AG10803 (cell line): ENCODE measurements around the gene SUN2.
A peak's percentile ranks its signal among the peaks of the same experiment; 100 is the strongest.

ENCODE experiments used
- DNase-seq: peaks from one replicate; pipeline ENCODE4 v3.0.0; 2010; ENCODE audit warnings: low read depth
- H3K4me3 ChIP-seq: 2 replicates; pipeline ENCODE4 v1.5.1; 2011; ENCODE audit warnings: mild to moderate bottlenecking, low read length, control low read depth
- TF ChIP-seq, protein P1 (sequence below): conservative IDR thresholded peaks from 2 replicates; pipeline ENCODE4 v1.5.1; 2011; ENCODE audit warnings: mild to moderate bottlenecking, low read length, control low read depth, inconsistent platforms

Gene SUN2

DNA sequence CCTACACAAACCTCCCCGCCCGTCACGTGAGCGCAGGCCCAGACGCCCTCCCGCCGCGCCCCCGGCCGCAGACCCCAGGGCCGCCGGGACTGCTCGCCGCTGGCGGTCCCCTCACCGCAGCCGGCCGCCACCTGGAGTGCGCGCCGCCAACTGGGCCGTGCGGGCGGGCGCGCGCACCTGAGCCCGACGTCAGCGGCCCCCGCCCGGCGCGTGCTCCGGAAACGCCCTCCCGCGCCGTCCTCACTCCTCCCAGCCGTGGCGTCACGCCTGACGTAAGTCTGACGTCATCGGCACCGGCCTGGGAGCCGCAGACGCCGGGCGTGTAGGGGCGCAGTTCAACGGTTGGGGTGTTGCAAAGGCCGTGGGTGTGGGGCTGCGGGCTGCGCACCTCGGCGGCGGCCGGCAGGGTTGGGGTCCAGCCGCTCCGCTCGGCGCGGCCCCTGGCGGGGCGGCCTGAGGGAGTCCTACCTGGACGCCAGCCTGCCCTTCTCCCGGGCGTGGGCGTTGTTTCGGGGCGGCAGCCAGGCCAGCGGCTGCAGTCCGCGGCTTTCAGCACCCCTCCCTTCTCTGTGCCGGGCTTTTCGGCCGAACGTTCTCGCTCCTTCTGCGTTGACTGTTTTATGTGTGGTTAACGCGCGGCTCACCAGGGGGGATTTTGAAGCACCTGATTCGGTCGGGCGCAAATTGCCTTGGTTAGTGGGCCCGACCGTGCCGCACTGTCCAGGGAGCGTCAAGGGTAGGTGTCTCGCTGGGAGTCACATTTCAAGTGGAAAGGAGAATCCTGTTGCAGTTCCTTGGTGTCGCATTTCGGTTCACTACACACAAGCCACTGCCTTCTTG is 54.8 kb downstream of the SUN2 start, which contains the start of gene JOSD1:
TSS of gene JOSD1 (minus strand) at position 155 of the 840 bp plus-strand sequence. CDS start 956 bp downstream, outside the sequence.
- TF ChIP-seq, protein P1, sequence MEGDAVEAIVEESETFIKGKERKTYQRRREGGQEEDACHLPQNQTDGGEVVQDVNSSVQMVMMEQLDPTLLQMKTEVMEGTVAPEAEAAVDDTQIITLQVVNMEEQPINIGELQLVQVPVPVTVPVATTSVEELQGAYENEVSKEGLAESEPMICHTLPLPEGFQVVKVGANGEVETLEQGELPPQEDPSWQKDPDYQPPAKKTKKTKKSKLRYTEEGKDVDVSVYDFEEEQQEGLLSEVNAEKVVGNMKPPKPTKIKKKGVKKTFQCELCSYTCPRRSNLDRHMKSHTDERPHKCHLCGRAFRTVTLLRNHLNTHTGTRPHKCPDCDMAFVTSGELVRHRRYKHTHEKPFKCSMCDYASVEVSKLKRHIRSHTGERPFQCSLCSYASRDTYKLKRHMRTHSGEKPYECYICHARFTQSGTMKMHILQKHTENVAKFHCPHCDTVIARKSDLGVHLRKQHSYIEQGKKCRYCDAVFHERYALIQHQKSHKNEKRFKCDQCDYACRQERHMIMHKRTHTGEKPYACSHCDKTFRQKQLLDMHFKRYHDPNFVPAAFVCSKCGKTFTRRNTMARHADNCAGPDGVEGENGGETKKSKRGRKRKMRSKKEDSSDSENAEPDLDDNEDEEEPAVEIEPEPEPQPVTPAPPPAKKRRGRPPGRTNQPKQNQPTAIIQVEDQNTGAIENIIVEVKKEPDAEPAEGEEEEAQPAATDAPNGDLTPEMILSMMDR, result no peak
- peak within 1 kb of the TSS; percentile 81 for H3K4me3 ChIP-seq
- DNase-seq, result peak; percentile 90

DNA sequence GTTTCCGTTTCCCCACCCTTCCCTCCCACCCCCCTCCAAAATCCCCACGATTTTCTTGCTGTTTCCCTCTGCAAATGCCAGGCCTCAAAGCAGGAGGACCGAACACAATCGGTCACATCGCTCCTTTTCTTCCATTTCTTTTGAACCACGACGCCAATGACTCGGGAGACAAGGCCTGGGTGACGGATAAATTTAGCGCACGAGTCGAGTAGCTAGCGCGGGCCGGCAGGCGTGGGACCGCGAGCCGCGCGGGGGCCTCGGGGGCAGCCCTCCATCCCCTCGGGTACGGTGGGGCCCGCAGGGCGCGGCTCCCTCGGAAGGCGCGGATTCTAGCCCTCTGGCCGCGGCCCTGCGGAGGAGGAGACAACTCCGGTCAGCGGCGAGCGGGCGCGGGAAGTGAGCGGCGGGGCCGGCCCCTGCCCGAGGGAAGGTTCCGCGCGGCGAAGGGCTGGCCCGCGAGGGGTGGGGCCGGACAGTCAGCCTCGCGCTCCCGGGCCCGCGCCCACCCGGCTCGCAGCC is 55.5 kb downstream of the SUN2 start:
- peak; percentile 46 for DNase-seq
- TF ChIP-seq, protein P1, result no peak
- H3K4me3 ChIP-seq, result peak overlapping the region; percentile 81

DNA sequence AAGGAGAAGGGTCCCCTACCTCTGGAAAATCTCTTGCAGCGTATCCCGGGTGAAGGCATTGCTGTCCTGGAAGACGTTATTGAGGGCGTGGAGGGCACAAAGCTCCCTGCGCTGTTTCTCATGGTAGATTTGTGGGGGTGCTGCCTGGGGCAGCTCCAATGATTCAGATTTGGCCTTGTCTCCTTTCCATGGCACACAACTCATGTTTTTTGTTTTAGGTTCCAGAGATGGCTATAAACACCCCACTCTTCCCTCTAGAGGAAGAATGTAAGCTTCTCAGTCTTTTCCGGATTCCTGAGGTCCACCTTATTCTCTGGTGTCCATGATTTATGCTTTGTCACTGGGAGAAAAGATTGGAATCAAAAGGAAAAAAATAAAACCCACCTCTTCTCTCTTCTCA is 56.0 kb downstream of the SUN2 start:
- TF ChIP-seq, protein P1, result peak; percentile 16
- H3K4me3 ChIP-seq, result peak overlapping the region; percentile 81
- peak; percentile 63 for DNase-seq

DNA sequence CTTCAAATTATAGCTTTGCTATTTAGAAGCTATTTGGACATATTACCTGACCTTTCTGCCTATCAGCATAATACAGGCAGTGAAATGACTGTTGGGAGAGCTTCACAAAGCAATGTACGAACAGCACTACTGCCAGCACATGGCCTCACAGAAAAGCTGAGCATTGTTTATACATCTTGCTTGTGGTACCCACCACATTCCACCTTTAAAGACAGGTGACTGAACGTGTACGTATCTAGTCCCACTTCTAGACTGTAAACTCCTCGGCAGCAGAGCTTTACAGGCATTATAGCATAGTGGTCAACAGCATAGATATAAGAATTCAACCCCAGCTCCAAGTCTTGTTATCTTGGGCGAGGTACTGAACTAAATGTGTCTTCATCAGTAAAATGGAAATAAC is 56.7 kb downstream of the SUN2 start:
- TF ChIP-seq, protein P1, result no peak
- H3K4me3 ChIP-seq, result peak overlapping the region; percentile 81
- no peak for DNase-seq

DNA sequence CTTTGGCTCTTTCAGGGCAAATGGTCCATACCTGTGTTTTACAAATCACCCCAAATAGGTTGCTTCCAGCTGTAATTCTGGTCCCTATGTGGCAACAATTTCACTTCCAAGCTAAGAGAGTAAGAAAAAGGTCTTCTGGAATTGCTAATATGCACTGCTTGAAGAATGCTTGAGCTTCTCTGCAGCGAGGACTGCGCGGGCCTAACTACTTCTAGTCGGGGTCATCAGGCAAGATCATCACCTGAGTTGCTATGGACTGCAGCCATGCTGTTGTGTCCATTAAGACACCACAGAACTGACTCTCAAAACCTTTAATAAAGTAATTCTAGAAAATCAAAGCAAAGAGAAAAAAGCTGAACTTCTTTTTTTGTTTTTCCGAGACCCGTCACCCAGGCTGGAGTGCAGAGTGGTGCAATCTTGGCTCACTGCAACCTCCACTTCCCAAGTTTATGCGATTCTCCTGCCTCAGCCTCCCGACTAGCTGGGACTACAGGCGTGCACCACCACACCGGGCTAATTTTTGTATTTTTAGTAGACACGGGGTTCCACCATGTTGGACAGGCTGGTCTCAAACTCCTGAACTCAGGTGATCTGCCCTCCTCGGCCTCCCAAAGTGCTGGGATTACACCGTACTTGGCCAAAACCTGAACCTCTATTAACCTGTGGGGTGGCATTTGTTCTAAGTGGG is 57.2 kb downstream of the SUN2 start:
- DNase-seq, result no peak
- TF ChIP-seq, protein P1, result no peak
- H3K4me3 ChIP-seq, result peak overlapping the region; percentile 81; the same call in 1 of the 2 replicates

DNA sequence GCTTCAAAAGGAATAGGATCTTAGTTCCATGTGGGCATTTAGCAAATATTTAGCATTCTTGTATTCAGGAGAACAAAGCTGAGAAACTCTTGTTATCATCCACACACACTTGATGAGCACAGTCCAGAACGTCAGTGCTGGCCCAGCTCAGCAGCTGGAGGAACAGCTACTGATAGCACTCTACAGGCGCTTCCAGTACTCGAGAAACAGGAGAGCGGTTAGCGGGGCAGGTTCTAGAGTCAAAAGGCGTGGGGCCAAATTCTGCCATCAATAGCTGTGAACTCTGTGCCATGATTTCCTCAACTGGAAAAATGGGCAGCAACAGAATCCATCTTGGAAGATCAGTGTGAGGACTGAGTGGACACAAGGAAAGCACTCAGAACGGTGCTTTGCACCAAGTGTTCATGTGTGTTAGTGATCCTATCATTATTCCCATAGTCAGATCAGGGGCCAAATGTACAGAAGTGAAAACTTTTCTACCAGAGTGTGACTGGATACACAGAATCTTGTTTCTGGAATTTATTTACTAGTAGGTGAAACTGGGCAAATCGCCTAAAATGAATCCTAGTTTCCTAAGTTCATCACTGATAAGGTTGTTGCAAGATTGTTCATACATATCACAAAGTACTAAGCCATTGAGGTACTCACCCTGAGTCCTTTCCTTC is 58.2 kb downstream of the SUN2 start:
- no peak overlapping the region for H3K4me3 ChIP-seq
- TF ChIP-seq, protein P1, result no peak
- peak; percentile 47 for DNase-seq
